Kidney epithelial cell (primary cell): ENCODE data around the gene C17orf113. TPM values are rescaled to one million over a fixed set of nuclear protein-coding genes. Genes with fewer than 3 reads are reported as not detected.
A peak's percentile ranks its signal among the peaks of the same experiment; 100 is the strongest.

Experiments
- DNase-seq: peaks from one replicate; pipeline ENCODE4 v3.0.0-alpha.2; 2010; ENCODE audit warnings: low read depth
- H3K27me3 ChIP-seq: 2 replicates; pipeline ENCODE4 v1.6.0; 2011; ENCODE audit warnings: low read length; ENCODE audit not compliant: control insufficient read depth, insufficient read depth
- H3K36me3 ChIP-seq: 2 replicates; pipeline ENCODE4 v1.5.1; 2011; ENCODE audit warnings: low read length; ENCODE audit not compliant: control insufficient read depth, insufficient read depth
- H3K4me3 ChIP-seq: 2 replicates; pipeline ENCODE4 v1.5.1; 2011; ENCODE audit warnings: low read depth, mild to moderate bottlenecking, control low read depth, low read length
- total RNA-seq: library from RNA; depleted of rRNA; stranded (reverse); fragments of >200 nt; gene quantifications from 2 replicates; pipeline ENCODE4 v1.2.3, GENCODE V29; 2015
- TF ChIP-seq, protein P1 (sequence below): IDR thresholded peaks from 2 replicates; pipeline ENCODE4 v1.5.1; 2011; ENCODE audit warnings: mild to moderate bottlenecking, moderate library complexity, low read length, control low read depth, inconsistent platforms; ENCODE audit not compliant: insufficient read depth, poor library complexity, severe bottlenecking

Gene C17orf113
- total RNA-seq, 1 donor from 2014 or later: 0.75 TPM

DNA sequence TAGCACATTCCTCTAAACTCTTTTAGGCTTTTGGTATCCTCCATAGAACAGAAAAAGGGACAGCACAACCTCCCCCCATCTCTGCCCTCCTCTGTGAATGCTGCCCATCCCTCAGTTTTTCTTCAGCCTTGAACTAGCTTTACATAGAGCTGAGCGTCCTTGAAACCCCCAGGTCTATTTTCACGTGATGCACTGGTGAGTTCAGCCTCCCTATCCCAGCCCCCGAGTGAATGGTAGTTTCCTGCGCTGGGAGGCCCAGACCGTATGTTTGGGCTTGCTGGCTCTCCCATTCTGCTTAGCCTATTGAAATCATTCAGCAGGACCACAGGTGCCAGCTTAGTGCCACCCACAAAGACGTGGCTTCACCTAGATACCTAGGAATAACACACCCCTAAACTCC is 25.4 kb upstream of the C17orf113 start:
- TF ChIP-seq, protein P1, sequence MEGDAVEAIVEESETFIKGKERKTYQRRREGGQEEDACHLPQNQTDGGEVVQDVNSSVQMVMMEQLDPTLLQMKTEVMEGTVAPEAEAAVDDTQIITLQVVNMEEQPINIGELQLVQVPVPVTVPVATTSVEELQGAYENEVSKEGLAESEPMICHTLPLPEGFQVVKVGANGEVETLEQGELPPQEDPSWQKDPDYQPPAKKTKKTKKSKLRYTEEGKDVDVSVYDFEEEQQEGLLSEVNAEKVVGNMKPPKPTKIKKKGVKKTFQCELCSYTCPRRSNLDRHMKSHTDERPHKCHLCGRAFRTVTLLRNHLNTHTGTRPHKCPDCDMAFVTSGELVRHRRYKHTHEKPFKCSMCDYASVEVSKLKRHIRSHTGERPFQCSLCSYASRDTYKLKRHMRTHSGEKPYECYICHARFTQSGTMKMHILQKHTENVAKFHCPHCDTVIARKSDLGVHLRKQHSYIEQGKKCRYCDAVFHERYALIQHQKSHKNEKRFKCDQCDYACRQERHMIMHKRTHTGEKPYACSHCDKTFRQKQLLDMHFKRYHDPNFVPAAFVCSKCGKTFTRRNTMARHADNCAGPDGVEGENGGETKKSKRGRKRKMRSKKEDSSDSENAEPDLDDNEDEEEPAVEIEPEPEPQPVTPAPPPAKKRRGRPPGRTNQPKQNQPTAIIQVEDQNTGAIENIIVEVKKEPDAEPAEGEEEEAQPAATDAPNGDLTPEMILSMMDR: no peak
- Histone ChIP-seq H3K36me3 (no peaks in the 10 kb centered on the region), H3K4me3 (no peak overlapping the region), H3K27me3 (peaks cover 35% of the 10 kb centered on the region)
- DNase-seq: no peak

DNA sequence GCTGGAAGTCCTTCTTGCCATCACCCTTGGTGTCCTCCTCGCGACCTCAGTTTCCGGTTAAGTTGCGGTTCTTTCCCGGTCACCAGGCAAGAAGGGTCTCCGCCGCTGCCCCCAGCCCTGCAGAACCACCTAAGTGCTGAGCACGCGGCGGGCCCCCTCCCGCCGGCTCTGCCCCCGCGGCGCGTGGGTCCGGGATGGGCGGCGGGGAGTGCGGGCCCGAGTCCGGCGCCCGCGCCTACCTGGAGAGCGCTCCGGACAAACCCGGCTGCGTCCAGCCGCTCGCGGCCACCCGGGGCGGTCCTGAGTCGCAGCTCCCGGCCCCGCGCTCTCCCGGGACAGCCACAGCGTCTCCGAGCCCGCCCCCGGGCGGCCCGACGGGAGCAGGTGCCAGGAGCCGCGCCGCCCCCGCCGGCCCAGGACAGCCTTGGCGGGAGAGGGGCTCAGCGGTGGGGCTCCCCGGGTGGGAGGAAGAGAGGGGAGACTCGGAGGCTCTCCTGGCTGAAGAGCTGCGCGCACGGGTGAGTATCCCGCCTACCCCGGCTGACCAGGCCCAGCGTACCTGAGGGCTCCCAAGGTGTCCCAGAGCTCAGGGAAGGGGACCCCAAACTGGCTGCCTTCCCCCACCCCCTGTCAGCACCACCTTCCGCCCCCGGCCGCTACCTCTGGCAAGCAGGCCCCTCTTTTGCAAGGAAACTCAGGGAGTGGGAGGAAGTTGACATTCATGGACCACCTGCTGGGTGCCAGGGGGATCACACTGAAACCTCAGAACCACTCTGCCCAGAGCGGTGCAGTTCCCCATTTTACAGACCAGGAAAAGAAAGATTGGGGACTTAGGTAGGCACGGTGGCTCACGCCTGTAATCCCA is 22.2 kb upstream of the C17orf113 start:
- no peak for DNase-seq
- no peaks in the 10 kb centered on the region for H3K36me3 ChIP-seq
- H3K27me3 ChIP-seq: peaks cover 43% of the 10 kb centered on the region
- TF ChIP-seq, protein P1: no peak
- peak overlapping the region; percentile 17 for H3K4me3 ChIP-seq

DNA sequence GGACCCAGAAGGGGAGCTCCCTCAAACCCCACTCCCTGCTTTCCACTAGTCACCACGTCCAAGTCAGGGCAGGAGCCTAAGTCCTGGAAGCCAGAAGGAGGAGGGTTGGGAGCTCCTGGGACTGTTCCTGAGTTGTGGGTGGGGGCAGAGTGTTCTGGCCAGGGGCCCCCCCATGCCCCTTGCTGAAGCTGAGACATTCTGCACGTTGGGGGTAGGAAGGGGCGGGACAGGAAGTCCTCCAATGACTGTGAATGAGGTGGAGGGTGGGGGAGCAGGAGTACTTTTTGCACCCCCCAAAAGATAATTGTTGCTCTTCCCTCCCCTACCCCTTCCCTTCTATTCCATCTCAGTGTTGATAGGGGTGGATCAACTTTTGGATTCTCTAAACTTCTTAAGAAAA is 21.4 kb upstream of the C17orf113 start:
- Histone ChIP-seq H3K36me3 (no peaks in the 10 kb centered on the region), H3K4me3 (no peak overlapping the region), H3K27me3 (peaks cover 45% of the 10 kb centered on the region)
- TF ChIP-seq, protein P1: no peak
- no peak for DNase-seq

GRCh38 chr17:42068979-42069378 is 18.6 kb upstream of the C17orf113 start:
- no peak for DNase-seq
- TF ChIP-seq, protein P1: no peak
- peaks cover 45% of the 10 kb centered on the region for H3K27me3 ChIP-seq

DNA sequence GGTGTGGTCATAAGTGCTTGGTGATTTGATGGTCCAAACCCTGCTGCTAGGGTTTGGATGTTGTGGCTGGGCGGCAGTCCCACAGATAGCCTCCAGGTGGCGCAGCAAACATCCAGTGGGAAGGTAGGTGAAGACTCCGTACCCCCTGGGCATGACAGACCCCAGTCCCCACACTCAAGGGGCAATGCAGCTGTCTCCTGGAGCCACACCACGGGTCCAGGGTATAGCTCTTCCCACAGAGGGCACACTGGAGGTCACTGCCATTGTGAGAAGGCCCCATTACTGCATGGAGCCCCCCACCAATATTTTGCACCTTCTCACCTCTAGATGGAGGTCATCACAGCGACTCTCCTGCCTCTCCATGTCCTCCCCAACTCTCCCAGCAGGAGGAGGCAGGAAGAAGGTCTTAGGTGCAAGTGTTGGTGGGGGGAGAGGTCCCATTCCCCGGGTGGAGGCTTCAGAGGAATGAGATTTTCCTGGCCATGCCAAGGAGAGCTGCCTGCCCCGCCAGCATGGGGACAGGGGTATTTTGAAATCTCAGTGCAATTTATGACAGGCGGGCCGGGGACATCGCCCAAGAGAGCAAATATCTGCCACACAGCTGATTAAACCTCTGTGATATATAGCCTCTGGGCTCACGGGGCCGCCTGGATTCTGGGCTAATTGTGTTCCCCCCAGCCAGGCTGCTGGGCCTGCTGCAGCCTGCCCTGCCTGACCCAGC is 17.1 kb upstream of the C17orf113 start:
- no peak for DNase-seq
- no peaks in the 10 kb centered on the region for H3K36me3 ChIP-seq
- H3K27me3 ChIP-seq: peaks cover 36% of the 10 kb centered on the region
- no peak overlapping the region for H3K4me3 ChIP-seq
- TF ChIP-seq, protein P1: peak; percentile 83

More at GRCh38 chr17:42068979-42069378, 18.6 kb upstream of the C17orf113 start:
- H3K36me3 ChIP-seq: no peaks in the 10 kb centered on the region
- no peak overlapping the region for H3K4me3 ChIP-seq

DNA sequence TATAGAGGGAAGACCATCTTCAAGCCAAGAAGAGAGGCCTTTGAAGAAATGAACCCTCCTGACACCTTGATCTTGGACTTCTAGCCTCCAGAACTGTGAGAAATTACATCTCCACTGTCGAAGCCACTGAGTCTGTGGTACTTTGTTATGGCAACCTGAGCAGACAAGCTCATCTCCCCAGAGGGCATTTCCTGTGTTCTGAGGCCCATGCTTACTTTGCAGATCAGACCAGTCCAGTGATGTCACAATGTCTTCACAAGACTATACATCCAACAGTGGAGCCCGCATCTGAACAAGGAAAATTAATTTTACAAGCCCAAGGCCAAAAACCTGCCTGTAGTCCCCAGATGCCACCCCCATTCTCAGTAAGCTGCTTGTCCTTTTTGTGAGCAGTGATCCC is 14.8 kb upstream of the C17orf113 start:
- H3K4me3 ChIP-seq: no peak overlapping the region
- H3K36me3 ChIP-seq: no peaks in the 10 kb centered on the region
- peaks cover 15% of the 10 kb centered on the region for H3K27me3 ChIP-seq
- TF ChIP-seq, protein P1: no peak
- no peak for DNase-seq
